Common myeloid progenitor, CD34-positive (primary cell): ENCODE data around the gene GRHL1.

Source experiments
- CTCF ChIA-PET: fragments of 350-600 bp; sonication (Branson Sonifier 250); formaldehyde crosslinking; loops from one replicate; lab custom pipeline; 2021; ENCODE audit warnings: antibody characterized with exemption; lab: Charles Lee
- POLR2A ChIA-PET: fragments of 350-600 bp; sonication (Branson Sonifier 250); formaldehyde crosslinking; loops from one replicate; lab custom pipeline; 2021; ENCODE audit warnings: antibody characterized with exemption; lab: Charles Lee
- DNase-seq, 3 donors: peaks; one replicate each; pipeline versions ENCODE4 v3.0.0 to v3.0.0-alpha.2; 2013
- H3K27ac ChIP-seq, 2 experiments: 1 replicate in 1 of 2; 2 replicates in 1 of 2; pipeline ENCODE4 v1.7.0; 2013; ENCODE audit warnings: inconsistent platforms in 2 of 2, low read length in 2 of 2, mild to moderate bottlenecking in 2 of 2, low read depth in 1 of 2, moderate library complexity in 1 of 2; ENCODE audit not compliant: severe bottlenecking in 2 of 2, insufficient read depth in 1 of 2, poor library complexity in 1 of 2
- H3K27me3 ChIP-seq, 5 experiments: replicated peaks in 2 of 5; 1 replicate in 3 of 5; 2 replicates in 2 of 5; pipeline versions ENCODE4 v1.6.1 to v1.7.0; 2013; ENCODE audit warnings: low read length in 4 of 5, mild to moderate bottlenecking in 2 of 5, moderate library complexity in 2 of 5, inconsistent platforms in 1 of 5; ENCODE audit not compliant: insufficient read depth in 5 of 5, control insufficient read depth in 4 of 5
- H3K36me3 ChIP-seq, 4 experiments: 1 replicate in 2 of 4; 2 replicates in 2 of 4; pipeline versions ENCODE4 v1.6.1 to v1.7.0; 2013; ENCODE audit warnings: low read length in 3 of 4, control low read depth in 1 of 4, mild to moderate bottlenecking in 1 of 4; ENCODE audit not compliant: control insufficient read depth in 4 of 4, insufficient read depth in 4 of 4
- H3K4me1 ChIP-seq, 4 experiments: 1 replicate in 3 of 4; 2 replicates in 1 of 4; pipeline versions ENCODE4 v1.6.1 to v1.7.1; 2013; ENCODE audit warnings: low read length in 3 of 4, mild to moderate bottlenecking in 3 of 4, control low read depth in 1 of 4, inconsistent platforms in 1 of 4, moderate library complexity in 1 of 4; ENCODE audit not compliant: control insufficient read depth in 4 of 4, insufficient read depth in 4 of 4; ENCODE audit errors: control extremely low read depth in 1 of 4
- H3K4me3 ChIP-seq, 7 experiments: 1 replicate in 4 of 7; 2 replicates in 3 of 7; pipeline versions ENCODE4 v1.5.1 to v1.7.0; 2013; ENCODE audit warnings: mild to moderate bottlenecking in 7 of 7, low read length in 6 of 7, moderate library complexity in 6 of 7, inconsistent platforms in 2 of 7, low read depth in 2 of 7, control low read depth in 1 of 7; ENCODE audit not compliant: insufficient read depth in 4 of 7, control insufficient read depth in 1 of 7; ENCODE audit errors: extremely low read depth in 1 of 7
- H3K9me3 ChIP-seq, 5 experiments: 1 replicate in 4 of 5; 2 replicates in 1 of 5; pipeline versions ENCODE4 v1.6.1 to v1.7.1; 2013; ENCODE audit warnings: low read length in 4 of 5, mild to moderate bottlenecking in 2 of 5, inconsistent platforms in 1 of 5, low read depth in 1 of 5, moderate library complexity in 1 of 5; ENCODE audit not compliant: control insufficient read depth in 4 of 5, insufficient read depth in 2 of 5; ENCODE audit errors: control extremely low read depth in 1 of 5
- WGBS: methylation state at CpG from one replicate; pipeline ENCODE4 v1.1.5; 2013; ENCODE audit not compliant: insufficient coverage; 5-methylcytosine and 5-hydroxymethylcytosine counted together

Gene GRHL1

GRCh38 chr2:9971105-9971818, 19.8 kb downstream of the GRHL1 start:
- POLR2A ChIA-PET, result no interaction called here
- WGBS, result 98% methylated on average over 6 of the region's 9 CpGs
- CTCF ChIA-PET, result interaction anchor here (1.4 to 2.4 kb wide), 6 partner anchors 10 to 78 kb away, joined by 3 to 6 read pairs (median 6); no protein-coding TSS in a partner anchor
- no peak for DNase-seq
- no peak overlapping the region for H3K27ac ChIP-seq
- H3K27me3 ChIP-seq, result no peaks in the 10 kb centered on the region
- H3K4me1 ChIP-seq, result peaks cover 0 to 7% (median 0%) of the 10 kb centered on the region in 4 experiments
- H3K4me3 ChIP-seq, result no peak overlapping the region
- H3K9me3 ChIP-seq, result no peaks in the 10 kb centered on the region
- no peaks in the 10 kb centered on the region for H3K36me3 ChIP-seq

DNA sequence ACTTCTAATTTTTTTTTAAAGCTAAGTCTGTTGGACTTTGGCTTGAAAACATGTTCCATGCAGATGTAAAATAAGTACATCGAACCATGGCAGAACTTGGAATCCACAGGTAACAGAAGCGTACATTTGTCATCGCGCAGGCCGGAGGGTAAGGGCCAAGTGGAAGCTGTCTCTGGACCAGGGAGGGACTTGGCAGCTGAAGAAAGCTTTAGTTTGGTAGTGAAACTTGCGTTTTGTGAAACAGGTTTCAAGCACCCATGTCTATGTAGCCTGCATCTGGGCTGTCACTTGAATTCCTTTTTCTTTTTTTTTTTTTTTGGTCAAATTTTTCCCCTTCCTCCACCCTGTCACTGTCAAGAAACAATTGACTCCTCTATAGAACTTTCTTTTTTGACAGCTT, 20.4 kb downstream of the GRHL1 start:
- no peak for DNase-seq
- Histone ChIP-seq H3K4me3 (no peak overlapping the region), H3K36me3 (no peaks in the 10 kb centered on the region), H3K27ac (no peak overlapping the region), H3K4me1 (peaks cover 0 to 3% (median 0%) of the 10 kb centered on the region in 4 experiments), H3K9me3 (no peaks in the 10 kb centered on the region), H3K27me3 (no peaks in the 10 kb centered on the region)
- ChIA-PET CTCF (interaction anchor here (0.7 to 2.4 kb wide), 6 partner anchors 9 to 150 kb away, joined by 3 to 6 read pairs (median 4); no protein-coding TSS in a partner anchor), POLR2A (no interaction called here)
- WGBS, result 100% methylated on average over 2 of the region's 6 CpGs

- 93% methylated on average over 6 of the region's 13 CpGs for WGBS
- Histone ChIP-seq H3K4me1 (no peaks in the 10 kb centered on the region), H3K9me3 (no peaks in the 10 kb centered on the region), H3K27ac (no peak overlapping the region), H3K36me3 (no peaks in the 10 kb centered on the region), H3K27me3 (no peaks in the 10 kb centered on the region), H3K4me3 (no peak overlapping the region)
- no peak for DNase-seq
- ChIA-PET POLR2A (interaction anchor here (0.7 kb wide), 1 partner anchor 15 kb away, joined by 5 read pairs; no protein-coding TSS in a partner anchor), CTCF (interaction anchor here (0.6 to 2.4 kb wide), 8 partner anchors 8 to 277 kb away, joined by 3 to 6 read pairs (median 3); no protein-coding TSS in a partner anchor)
Observed at GRCh38 chr2:9972621-9973479, 21.4 kb downstream of the GRHL1 start.

GRCh38 chr2:9973690-9974089, 22.2 kb downstream of the GRHL1 start:
- H3K9me3 ChIP-seq, result no peaks in the 10 kb centered on the region
- DNase-seq, result no peak
- no peaks in the 10 kb centered on the region for H3K27me3 ChIP-seq
- no peak overlapping the region for H3K27ac ChIP-seq
- CTCF ChIA-PET, result interaction anchor here (1.3 to 3.0 kb wide), 2 partner anchors 9 to 11 kb away, joined by 5 to 13 read pairs; no protein-coding TSS in a partner anchor
- no peaks in the 10 kb centered on the region for H3K36me3 ChIP-seq
- no peaks in the 10 kb centered on the region for H3K4me1 ChIP-seq
- POLR2A ChIA-PET, result no interaction called here
- 89% methylated on average over 5 of the region's 6 CpGs for WGBS
- no peak overlapping the region for H3K4me3 ChIP-seq

DNA sequence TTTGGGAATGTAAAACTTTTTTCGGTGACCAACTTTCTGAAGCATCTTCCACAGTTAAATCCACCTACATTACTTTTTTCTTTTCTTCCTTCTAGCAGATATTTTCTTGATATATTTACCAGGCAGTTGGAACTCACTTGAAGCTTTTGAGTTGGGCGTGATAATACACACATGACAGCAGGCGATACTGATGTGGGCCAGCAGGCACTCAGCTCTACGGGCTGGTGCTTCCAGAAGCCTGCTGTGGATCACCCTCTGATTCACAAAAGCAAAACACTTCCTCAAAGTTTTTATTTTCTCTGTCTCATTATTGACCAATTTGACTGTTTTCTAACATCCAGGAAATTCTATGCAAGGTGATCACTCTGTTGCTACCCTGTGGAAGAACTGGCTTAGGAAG, 22.9 kb downstream of the GRHL1 start:
- H3K36me3 ChIP-seq, result no peaks in the 10 kb centered on the region
- ChIA-PET CTCF (interaction anchor here (0.8 to 3.0 kb wide), 5 partner anchors 10 to 97 kb away, joined by 3 to 13 read pairs (median 3); no protein-coding TSS in a partner anchor), POLR2A (interaction anchor here (0.8 kb wide), 1 partner anchor 54 kb away, joined by 4 read pairs; no protein-coding TSS in a partner anchor)
- no peaks in the 10 kb centered on the region for H3K4me1 ChIP-seq
- no peaks in the 10 kb centered on the region for H3K27me3 ChIP-seq
- H3K9me3 ChIP-seq, result no peaks in the 10 kb centered on the region
- WGBS, result 100% methylated on average over 3 of the region's 4 CpGs
- no peak for DNase-seq
- H3K4me3 ChIP-seq, result no peak overlapping the region
- H3K27ac ChIP-seq, result no peak overlapping the region

GRCh38 chr2:9975328-9975727, 23.8 kb downstream of the GRHL1 start:
- CTCF ChIA-PET, result interaction anchor here (0.8 to 3.0 kb wide), 4 partner anchors 9 to 96 kb away, joined by 3 to 13 read pairs (median 3); no protein-coding TSS in a partner anchor
- 100% methylated on average over 5 of the region's 10 CpGs for WGBS
- no peaks in the 10 kb centered on the region for H3K27me3 ChIP-seq

More at GRCh38 chr2:9975328-9975727, 23.8 kb downstream of the GRHL1 start:
- H3K4me3 ChIP-seq, result no peak overlapping the region
- no peak for DNase-seq
- no peaks in the 10 kb centered on the region for H3K4me1 ChIP-seq
- H3K9me3 ChIP-seq, result no peaks in the 10 kb centered on the region
- H3K27ac ChIP-seq, result no peak overlapping the region
- H3K36me3 ChIP-seq, result no peaks in the 10 kb centered on the region
- POLR2A ChIA-PET, result no interaction called here
